Effector CD8-positive, alpha-beta T cell (primary cell): ENCODE measurements around the gene FNDC3B.

ENCODE experiments used
- DNase-seq: peaks from one replicate; lab custom pipeline; 2025; lab: John Stamatoyannopoulos, UW

The FNDC3B gene

DNA sequence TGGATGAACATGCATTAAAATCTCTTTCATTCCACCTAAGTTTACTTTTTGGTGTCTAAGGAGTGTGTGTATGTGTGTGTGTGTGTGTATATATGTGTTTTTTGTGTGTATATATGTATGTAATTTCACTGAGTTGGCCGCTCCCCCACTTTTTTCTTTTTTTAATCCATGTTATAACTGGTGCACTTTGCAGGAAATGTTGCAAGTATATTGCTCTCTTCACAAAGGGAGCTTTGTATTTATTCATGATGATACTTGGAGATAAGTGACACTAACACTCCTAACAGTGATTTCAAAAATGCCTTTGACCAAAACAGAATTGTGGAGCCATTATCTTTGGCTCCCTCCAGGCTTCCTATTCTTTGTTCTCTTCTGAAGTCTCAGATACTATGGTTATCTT, 95.8 kb downstream of the FNDC3B start:
- DNase-seq, result no peak

DNA sequence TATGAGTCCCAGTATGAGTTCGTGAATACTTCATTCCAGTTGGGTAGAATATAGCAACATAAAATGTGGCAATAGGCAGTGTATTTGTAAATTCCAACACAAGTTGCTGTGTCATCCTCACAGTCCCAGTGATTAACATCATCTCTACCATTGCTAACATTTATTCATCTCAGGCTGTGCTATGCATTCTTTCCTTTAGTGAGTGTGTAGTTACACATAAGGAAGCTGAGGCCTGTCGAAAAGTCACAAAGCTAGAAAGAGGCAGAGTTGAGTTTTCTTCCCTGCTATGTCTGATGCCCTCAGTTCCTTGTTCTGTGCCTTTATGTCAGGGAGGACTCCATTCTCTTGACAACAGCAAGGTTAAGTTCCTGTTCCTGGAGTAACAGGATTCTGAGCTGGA, 96.4 kb downstream of the FNDC3B start:
- DNase-seq, result no peak

DNA sequence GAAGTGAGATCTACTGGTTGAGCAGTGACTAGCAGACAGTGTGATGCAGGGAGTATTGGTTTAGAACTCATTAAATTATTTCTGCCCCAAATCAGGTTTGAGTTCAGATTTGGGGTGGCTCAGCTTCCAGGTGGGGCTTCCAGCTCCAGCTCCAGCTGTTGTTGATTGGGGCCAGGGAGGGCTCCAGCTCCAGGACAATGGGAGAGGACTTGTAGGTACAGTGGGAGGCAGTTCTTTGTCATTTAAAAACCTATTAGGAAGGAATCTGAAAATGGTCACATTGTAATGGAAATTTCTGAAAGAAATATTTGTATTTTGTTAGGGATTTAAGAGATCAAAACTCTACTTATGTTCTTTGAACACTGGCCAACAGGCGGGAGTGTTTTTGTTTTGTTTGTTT, 97.0 kb downstream of the FNDC3B start:
- DNase-seq, result no peak

DNA sequence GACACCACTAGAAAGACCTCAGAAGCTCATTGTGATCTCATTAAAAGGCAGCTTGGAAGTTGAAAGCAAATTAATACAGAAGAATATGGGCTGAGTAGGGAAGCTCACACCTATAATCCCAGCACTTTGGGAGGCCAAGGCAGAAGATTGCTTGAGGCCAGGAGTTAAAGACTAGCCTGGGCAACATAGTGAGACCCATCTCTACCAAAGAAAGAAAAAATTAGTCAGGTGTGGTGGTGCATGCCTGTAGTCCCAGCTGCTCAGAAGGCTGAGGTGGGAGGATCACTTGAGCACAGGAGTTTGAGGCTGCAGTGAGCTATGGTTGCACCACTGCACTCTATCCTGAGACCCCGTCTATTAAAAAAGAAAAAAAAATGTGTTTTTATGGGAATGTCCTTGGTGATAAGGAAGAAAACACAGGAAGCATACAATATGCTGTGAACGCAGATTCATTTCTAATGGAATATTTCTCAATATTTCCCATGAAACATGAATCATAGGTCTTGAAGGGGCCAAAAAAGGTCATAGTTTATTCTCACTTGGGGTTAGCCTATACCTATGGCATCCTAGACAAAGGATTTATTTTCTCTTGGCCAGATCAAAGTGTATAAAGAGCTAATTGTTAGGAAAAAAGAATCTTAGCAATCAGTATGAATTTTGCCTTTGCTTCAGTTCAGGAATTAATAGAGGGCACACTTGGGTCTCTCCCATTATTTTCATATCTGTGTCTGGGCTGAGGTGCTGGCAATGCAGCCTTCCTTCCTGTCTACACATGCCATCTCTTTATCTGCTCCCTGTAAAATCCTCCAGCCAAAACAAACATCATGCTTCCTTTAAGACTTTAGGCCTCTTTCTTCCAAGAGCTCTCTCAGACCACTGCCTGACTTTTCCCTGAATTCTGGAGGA, 98.2 kb downstream of the FNDC3B start:
- no peak for DNase-seq

DNA sequence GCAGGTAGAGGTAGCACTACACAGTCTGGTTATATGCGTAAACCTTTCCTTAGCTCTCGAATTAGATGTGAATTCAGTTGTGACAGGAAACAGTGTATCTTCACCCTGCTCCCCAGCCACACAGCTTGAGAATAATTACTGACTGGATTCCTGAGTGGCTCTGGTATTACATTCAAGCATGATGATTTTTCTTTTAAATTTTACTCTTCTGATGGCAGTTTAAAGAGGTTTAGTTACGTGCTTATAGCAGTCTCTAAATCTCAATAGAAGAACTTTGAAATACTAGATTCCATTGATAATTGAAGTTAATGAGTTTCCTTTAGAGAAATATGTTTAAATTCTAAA, 98.8 kb downstream of the FNDC3B start:
- no peak for DNase-seq

DNA sequence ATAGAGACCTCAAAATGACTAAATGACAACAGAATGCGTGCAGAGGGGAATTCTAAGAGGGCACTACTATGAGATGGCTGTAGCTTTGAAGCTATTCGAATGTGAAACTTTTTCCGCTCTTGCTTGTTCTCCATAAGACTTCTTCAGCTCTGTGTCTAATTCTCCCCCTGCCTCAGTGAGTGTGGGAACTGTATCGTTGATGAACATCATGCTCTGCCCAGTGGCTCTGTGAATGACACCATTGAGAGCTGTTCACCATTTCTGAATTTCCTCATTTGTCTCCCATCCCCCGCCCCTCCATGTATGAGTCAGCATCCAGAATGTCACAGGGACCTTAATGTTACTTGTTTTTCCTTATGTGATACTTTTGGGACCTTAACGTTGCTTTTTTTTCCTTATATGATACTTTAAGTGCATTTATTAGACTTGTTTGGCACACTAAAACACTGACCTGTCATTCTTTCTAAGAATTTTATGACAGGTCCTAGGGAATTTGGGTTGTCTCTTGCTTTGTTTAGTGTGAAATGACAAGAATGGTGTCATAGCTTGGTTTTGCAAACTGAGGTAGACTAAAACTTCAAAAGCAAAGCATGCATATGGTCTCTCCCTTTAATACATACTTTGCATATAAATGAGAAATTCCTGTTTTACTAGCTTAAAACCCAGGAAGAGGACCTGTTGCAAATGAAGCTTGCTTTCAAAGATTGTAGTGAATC, 99.6 kb downstream of the FNDC3B start:
- DNase-seq, result no peak

DNA sequence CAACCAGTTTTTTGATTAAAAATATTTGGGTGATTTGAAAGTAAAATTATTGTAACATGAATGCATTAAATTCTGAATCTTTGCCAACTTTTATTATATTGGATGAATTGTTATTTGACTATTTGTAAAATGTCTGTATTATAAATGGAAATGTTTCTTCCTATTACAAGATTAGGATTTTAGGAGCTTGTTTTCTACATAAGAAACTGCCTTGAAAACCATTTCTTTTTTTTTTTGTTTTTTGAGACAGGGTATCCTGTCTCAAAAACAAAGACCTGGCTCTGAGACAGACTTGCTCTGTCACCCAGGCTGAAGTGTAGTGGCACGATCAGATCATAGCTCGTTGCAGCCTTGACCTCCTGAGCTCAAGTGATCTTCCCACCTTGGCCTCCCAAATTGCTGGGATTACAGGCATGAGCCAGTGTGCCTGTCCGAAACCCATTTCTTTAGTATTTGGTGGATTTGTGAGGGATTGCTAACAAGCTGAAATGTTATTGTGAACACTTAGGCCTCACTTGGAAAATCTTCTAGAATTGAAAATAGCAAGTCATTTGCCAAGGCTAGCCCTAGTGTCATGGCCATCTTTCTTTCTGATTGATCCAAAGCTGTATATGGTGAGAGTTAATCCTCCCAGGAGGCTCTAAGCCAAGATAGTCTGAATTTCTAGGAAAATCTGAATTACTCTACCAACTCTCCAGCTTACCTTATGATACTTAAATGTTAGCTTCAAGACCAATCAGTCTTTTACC, 100.3 kb downstream of the FNDC3B start:
- DNase-seq, result no peak

DNA sequence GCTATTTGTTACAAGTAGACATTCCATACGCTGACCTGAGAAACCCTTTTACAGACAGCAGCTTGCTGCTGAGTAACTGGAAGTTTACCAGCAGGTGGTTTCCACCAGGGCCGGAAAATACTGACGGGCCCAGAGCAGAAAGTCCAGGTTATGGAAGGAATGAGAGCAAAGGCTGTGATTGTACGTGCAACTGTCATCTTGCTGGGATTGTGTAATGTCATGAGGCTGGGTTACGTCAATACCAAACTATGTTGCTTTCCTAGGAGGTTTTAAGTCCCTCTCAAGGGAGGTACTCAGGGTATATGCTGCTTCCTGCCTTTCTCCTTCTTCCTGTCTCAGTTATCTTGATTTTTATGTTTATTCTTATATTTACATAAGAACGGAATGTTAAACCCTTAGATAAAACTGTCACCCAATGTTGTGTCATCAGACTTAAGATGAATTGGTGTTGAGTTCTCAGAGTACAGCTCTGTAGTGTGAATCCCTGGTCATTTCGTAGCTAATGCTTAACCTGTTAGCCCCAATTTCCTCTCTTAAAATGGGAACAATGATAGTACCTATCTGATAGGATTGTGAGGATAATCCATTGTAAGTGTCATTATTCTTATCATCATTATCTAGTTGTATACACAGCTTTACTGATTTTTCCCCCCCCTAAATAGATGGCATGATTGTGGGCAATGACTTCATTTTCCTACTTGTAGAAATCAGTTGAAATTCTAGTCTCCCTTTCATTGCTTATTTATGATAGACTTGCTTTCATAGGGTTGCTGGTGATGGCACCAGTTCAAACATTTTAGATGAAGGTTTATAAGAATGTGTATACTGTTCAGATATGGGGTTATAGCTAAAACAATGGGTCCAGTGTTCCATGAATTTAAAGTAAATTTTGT, 101.4 kb downstream of the FNDC3B start:
- no peak for DNase-seq

DNA sequence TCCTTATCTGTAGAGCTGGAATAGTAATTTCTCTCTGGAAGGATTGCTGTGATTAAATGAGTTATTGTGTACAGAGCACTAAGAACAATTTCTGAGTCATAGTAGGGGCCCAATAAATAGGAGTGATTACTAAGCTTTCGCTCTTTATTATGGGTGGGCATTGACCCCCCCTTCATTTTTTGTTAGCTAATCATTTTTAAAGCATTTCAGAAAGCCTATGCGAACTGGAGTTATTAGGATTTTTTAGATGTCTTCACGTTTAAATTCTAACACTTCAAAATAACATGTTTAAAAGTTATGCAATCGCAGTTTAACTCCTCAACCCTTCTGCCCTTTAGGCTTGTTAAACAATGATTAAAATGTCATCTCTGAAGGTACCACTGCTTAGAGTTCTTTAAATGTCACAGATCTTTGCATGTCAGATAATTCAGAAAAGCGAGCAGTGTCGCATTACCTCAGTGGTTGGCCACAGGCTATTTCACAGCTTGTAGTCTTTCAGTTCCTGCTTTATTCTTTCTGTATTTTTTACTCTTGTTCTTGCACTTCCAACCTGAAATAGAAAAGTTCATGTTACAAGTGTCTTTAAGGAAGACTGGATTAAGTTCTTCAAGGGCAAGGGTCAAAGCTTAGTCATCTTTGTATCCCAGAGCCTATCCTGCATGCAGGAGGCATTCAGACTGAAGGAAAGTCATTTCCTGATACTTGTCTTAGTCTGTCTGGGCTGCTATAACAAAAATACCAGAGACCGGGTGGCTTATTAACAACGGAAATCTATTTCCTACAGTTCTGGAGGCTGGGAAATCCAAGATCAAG, 102.9 kb downstream of the FNDC3B start:
- DNase-seq, result no peak

DNA sequence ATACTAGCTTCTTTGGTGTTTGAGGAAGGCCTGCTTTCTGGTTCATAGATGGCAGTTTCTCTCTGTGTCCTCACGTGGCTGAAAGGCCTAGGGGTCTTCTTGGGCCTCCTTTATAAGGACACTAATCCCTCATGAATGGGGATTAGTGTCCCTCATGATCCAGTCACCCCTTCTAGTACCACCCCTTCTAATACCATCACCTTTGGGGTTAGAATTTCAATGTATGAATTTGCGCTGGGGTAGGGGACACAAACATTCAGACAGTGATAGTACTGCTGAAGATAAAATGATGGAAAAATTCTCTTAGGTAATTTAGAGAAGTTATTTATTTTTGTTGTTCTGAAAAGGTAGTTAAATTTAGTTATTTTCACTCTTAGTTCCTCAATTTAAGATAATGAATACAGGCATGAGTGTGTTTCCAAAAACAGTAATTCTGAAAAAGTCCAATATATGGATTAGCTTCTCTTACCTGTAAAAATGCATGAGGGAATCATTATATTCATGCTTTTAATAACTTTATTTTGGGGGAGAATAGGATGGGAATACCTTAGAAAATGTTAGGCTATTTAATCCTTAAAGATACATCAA, 103.6 kb downstream of the FNDC3B start:
- no peak for DNase-seq

DNA sequence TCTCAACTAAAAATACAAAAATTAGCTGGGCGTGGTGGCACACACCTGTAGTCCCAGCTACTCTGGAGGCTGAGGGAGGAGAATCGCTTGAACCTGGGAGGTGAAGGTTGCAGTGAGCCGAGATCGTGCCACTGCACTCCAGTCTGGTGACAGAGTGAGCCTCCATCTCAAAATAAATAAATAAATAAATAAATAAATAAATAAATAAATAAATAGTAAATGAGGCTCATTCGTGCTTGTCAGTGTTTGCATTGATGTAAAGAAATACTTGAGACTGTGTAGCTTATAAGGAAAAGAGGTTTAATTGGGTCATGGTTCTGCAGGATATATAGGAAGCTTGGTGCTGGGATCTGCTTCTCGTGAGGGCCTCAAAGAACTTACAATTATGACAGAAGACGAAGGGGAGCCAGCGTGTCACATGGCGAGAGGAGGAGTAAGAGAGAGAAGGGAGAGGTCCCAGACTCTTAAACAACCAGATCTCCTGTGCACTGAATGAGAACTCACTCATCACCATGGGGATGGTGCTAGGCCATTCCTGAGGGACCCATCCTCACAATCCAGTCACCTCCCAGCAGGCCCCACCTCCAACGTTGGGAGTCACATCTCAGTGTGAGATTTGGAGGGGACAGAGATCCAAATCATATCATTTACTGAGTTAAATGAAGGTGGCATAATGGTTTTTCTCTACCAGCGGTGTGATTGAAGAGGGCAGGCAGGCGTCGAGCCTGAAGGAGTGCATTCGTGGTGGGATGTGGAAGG, 104.5 kb downstream of the FNDC3B start:
- no peak for DNase-seq

DNA sequence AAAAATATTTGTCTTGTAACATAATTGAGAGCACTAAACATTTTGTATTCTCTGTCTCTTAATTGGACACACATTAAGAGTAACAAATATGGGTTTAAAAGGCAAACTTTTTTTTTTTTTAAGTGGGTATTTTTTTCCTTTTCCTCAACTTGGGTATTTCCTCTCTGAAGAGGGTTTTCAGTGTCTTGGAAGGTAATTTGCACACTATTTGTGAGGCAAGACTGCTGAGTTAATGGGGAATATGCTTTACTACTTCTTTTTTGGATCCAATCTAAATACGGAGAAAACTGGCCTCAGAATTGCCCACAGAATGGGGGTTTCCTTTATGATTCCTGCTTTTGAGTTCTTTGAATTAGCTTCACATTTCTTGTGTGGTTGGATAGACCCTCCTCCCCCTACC, 105.2 kb downstream of the FNDC3B start:
- DNase-seq, result no peak

DNA sequence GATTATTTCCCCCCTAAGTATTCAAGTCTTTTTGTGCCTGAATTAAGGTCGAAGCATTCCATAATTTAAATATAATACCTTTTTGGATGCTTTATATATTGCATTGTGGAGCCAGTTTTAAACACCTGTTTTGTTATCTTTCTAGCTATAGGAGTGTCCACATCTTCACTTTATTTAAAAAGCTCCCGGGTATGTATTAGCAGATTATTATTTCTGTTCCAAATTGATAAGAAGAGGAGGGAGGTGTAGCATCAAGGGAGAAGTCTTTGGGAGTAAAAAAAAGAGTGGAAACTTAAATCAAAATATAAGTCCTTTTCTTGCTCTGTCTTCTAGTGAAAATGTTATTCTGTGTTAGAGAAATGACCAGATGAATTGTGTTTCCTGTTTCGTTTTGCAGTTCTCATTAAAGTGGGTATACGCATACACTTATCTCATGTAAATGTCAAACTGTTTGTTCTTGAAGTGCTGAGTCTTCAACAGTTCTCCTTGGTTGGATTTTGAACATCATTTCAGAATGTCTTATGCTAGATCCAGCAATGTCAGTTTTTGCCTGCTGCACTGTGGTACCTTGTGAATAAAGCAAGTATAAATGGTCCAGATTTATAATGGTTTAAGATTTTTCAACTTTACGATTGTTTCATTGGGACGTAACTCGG, 105.8 kb downstream of the FNDC3B start:
- no peak for DNase-seq

DNA sequence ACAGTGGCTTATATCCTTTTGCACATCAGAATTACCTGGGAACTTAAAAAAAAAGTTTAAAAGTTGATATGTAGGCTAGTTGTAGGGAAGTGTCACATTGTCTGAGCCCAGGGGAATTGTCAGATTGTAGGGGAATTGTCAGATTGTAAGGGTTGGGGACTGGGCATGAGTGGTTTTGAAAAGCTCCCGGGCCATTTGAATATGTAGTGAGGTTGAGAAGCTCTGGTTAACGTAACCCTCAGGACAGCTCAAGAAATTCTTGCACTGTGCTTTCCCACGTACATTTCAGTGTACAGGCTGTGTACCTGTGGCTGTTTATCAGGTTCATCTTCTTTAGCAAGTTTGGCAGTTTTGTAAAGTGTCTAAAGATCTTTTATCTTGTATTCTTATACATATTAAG, 107.0 kb downstream of the FNDC3B start:
- DNase-seq, result no peak

DNA sequence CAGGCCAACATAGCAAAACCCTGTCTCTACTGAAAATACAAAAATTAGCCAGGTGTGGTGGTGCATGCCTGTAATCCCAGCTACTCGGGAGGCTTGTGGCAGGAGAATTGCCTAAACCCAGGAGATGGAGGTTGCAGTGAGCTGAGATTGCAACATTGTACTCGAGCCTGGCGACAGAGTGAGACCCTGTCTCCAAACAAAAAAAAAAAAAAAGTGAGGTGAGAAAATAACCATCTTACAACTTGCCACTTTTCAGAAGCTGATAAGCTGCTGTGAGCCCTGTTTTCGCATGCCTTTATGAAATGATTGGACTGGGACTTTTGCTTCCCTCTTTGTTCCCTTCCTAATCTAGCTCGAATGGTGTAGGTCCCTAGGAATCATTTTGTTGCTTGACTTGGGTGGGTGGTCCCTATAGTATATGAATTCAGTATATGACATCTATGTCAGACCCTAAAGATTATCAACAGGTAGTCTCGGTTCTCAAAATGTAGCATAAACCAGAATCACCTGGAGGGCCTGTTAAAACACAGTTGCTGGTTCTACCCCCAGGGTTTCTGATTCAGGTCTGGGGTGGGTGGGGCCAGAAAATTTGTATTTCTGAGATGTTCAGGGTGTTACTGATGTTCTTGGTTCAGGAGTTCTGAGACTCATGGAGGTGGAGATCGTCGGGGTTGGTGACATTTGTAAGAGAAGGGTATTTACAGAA, 107.9 kb downstream of the FNDC3B start:
- DNase-seq, result no peak

DNA sequence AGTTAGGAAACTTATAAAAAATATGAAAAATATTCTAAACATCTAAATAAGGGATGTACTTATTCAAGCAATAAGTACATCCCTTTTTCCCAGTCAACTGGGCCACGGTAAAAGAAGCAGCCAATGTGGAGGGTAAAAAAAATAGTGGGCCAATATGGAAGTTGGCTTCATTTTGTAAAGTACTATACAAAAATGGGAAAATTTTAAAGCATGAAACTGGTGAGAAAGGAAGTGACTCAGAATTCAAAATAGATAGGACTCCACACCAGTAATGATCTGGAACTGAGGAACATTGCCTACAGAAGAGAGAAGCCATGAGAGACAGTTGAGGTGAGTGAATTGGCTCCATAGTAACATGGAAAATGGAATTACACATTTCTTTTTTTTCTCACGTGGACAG, 108.9 kb downstream of the FNDC3B start:
- DNase-seq, result no peak

DNA sequence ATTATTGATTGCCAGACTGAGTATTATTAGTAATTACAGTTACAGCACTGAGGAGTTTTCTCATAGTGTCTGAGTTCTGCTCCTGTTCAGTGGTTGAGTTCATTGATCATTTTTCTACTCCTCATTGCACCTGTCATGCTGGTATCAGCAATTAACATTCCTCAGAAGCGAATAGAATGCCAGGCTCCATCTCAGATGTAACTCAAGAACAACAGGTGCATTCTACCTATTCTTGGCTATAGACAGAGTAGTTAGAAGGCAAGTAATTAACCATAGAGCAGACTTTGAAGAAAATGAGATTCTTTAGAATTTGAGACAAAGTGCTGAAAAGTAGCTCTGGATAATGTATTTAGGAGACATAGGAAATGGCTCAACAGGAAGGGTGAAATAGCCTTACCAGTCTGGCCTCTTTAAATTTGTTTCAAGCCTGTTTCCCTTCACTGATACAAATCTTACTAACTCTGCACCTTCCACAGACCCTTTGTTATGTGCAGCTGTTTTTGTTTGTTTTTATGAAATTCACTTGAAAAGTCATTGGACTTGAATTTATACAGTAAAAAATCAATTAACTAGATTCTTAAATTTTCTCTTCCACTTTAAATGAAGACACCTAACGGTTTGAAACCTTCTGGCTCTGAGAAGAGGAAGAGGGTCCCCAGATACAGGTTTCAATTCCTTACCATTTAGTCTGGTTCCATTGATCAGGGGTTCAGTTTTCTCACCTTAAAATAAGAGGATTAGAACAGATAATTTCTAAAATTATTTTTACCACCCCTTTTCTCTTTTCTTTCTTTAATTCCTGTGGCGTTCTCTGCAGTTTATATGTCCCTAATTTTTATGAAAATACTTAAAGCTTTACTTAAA, 109.6 kb downstream of the FNDC3B start:
- no peak for DNase-seq

DNA sequence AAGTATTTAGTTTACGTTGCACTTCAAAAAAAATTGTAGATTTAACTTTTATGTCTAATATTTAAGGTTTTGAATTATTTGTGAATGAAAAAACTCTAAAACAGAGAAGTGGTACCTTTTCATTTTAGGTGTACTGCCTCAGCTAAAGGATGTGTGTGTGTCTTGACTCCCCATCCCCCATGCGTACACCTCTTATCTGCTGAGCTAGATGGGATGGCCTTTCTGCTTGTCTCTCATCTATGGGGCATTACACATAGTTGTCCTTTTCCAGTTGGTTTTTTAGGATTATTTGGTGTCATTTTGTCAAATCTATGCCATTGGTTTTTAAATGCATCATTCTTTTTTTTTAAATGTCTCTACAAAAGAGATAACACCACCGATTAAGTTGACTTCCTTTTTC, 110.9 kb downstream of the FNDC3B start:
- DNase-seq, result no peak
